Lower lobe of right lung (tissue), 2 donors: ENCODE data around the gene MACROD1. TPM values are rescaled to one million over a fixed set of nuclear protein-coding genes. Genes with fewer than 3 reads are reported as not detected.

ENCODE experiments used
- ATAC-seq, 2 donors: fragments of 200-7000 bp; cut with Tn5 transposase; one replicate each; pipeline ENCODE4 v1.9.1; 2020 to 2022; ENCODE audit warnings: mild to moderate bottlenecking in 2 of 2, moderate library complexity in 2 of 2
- DNase-seq: peaks from one replicate; pipeline ENCODE4 v3.0.0-alpha.2; 2020
- H3K27ac ChIP-seq: fragments of 200-600 bp; one replicate; pipeline ENCODE4 v1.8.0; 2022
- H3K27me3 ChIP-seq: fragments of 200-600 bp; one replicate; pipeline ENCODE4 v1.8.0; 2022; ENCODE audit warnings: low read depth
- H3K36me3 ChIP-seq: fragments of 200-600 bp; one replicate; pipeline ENCODE4 v1.8.0; 2022; ENCODE audit warnings: mild to moderate bottlenecking
- H3K4me1 ChIP-seq: fragments of 200-600 bp; one replicate; pipeline ENCODE4 v1.8.0; 2022
- H3K4me3 ChIP-seq: fragments of 200-600 bp; one replicate; pipeline ENCODE4 v1.8.0; 2022; ENCODE audit warnings: mild to moderate bottlenecking
- H3K9me3 ChIP-seq: fragments of 200-600 bp; one replicate; pipeline ENCODE4 v1.8.0; 2022
- intact Hi-C: fragments of 100-400 bp; cut with DNase I; formaldehyde crosslinking; loops from one replicate; pipeline ENCODE4 v1.11.0; 2022
- total RNA-seq: library from RNA; stranded (reverse); fragmentation: NEBNext Ultra II Directional; extraction: Animal tissue kit (Norgen Biotek cat#: 25700); gene quantifications from one replicate; pipeline ENCODE4 v1.2.1, GENCODE V29; 2021
- TF ChIP-seq, protein P1 (sequence below): fragments of 200-600 bp; IDR thresholded peaks from one replicate; pipeline ENCODE4 v1.8.0; 2022; ENCODE audit warnings: antibody characterized with exemption, mild to moderate bottlenecking
- donor health status: DM: no; HTN: yes; CAD: no; lungs with severe emphysema.

Gene MACROD1
- total RNA-seq, 1 donor from 2014 or later = 15.0 TPM

DNA sequence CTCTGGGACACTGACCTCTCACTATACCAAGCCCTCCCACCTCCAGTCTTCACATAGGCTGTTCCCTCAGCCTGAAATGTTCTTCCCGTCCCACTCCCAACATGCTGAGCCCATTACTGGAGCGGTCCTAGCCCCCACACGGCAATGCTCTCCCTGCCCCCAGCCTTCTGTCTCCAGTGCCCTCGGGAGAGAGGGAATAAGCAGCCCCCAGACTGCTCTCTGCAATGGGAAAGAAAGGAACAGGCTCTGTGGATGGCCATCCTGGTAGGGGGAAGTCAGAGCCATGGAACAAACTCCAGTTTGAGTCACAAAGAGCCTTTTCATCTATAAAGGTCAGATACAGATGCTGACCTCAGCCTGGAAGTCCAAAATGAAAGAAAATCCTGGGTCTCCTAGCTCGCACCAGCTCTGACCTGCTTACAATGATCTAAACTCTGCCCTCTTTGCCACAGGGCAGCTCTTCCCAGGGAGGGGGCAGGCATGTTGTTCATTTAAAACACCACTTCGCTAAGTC, 67.5 kb downstream of the MACROD1 start:
- ATAC-seq (no peak), DNase-seq (no peak)
- TF ChIP-seq, protein P1, sequence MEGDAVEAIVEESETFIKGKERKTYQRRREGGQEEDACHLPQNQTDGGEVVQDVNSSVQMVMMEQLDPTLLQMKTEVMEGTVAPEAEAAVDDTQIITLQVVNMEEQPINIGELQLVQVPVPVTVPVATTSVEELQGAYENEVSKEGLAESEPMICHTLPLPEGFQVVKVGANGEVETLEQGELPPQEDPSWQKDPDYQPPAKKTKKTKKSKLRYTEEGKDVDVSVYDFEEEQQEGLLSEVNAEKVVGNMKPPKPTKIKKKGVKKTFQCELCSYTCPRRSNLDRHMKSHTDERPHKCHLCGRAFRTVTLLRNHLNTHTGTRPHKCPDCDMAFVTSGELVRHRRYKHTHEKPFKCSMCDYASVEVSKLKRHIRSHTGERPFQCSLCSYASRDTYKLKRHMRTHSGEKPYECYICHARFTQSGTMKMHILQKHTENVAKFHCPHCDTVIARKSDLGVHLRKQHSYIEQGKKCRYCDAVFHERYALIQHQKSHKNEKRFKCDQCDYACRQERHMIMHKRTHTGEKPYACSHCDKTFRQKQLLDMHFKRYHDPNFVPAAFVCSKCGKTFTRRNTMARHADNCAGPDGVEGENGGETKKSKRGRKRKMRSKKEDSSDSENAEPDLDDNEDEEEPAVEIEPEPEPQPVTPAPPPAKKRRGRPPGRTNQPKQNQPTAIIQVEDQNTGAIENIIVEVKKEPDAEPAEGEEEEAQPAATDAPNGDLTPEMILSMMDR = no peak
- intact Hi-C loops = no loop called here
- Histone ChIP-seq H3K27me3 (no peaks in the 10 kb centered on the region), H3K4me3 (no peak overlapping the region), H3K27ac (no peak overlapping the region), H3K9me3 (no peaks in the 10 kb centered on the region), H3K36me3 (no peaks in the 10 kb centered on the region), H3K4me1 (peaks cover 23% of the 10 kb centered on the region)

- H3K9me3 ChIP-seq = no peaks in the 10 kb centered on the region
- intact Hi-C loops = no loop called here
- peaks cover 23% of the 10 kb centered on the region for H3K4me1 ChIP-seq
- H3K27me3 ChIP-seq = no peaks in the 10 kb centered on the region
- no peak overlapping the region for H3K4me3 ChIP-seq
- no peak overlapping the region for H3K27ac ChIP-seq
- H3K36me3 ChIP-seq = no peaks in the 10 kb centered on the region
- DNase-seq (no peak), ATAC-seq (no peak)
- TF ChIP-seq, protein P1 = no peak
Observed at GRCh38 chr11:64097468-64098317, 68.2 kb downstream of the MACROD1 start.

DNA sequence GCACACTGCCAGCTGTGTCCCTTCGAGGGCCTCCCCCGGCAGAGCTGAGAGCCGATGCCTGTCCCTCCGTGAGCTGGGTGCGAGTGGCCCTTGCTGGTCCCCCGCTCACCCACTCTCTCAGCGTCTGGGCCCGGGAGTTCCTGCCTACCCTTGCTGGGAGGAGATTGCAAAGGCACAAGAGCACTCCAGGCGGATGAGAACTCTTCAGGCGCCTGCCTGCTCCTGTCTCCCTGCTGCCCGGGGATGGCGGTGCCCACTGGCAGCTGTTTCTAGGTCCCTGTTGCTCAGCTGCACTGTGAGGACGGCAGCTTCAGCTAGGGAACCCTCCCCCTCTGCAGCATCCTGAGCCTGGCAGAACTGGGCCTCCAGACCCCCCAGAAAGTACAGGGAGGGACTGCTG, 69.1 kb downstream of the MACROD1 start:
- ATAC-seq = peak; percentile 68 to 88
- H3K4me1 ChIP-seq = peaks cover 23% of the 10 kb centered on the region
- H3K27ac ChIP-seq = no peak overlapping the region
- DNase-seq = peak; percentile 75
- no peaks in the 10 kb centered on the region for H3K27me3 ChIP-seq
- TF ChIP-seq, protein P1 = no peak
- no peak overlapping the region for H3K4me3 ChIP-seq
- no peaks in the 10 kb centered on the region for H3K9me3 ChIP-seq
- H3K36me3 ChIP-seq = no peaks in the 10 kb centered on the region
- intact Hi-C loops = no loop called here

DNA sequence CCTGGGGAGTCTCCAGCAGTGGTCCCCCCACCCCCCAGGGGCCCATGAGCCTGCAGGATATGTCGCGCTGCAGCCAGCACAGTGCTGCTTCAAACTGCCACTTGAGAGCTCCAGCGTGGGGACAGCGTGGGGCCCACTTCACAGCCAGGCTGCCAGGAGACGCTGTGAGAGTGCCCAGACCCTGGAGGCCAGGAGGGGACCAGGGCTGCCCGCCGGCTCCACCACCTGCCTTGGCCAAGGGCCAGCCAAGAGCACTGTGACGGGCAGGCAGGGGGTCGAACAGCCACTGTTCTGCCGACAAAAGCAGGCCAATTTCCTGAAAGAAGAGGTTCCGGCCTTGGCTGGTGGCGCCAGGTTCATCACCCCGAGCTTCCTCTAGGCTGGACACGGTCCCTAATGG, 70.0 kb downstream of the MACROD1 start:
- no peaks in the 10 kb centered on the region for H3K36me3 ChIP-seq
- ATAC-seq (peak in 1 of 2 donors; percentile 15), DNase-seq (no peak)
- no peak overlapping the region for H3K27ac ChIP-seq
- H3K4me1 ChIP-seq = peaks cover 23% of the 10 kb centered on the region
- H3K9me3 ChIP-seq = no peaks in the 10 kb centered on the region
- TF ChIP-seq, protein P1 = no peak
- no peaks in the 10 kb centered on the region for H3K27me3 ChIP-seq
- intact Hi-C loops = no loop called here
- H3K4me3 ChIP-seq = no peak overlapping the region

- no peaks in the 10 kb centered on the region for H3K36me3 ChIP-seq
- no peak overlapping the region for H3K4me3 ChIP-seq
- peaks cover 26% of the 10 kb centered on the region for H3K4me1 ChIP-seq
- intact Hi-C loops = no loop called here
- no peak overlapping the region for H3K27ac ChIP-seq
- no peaks in the 10 kb centered on the region for H3K27me3 ChIP-seq
- no peaks in the 10 kb centered on the region for H3K9me3 ChIP-seq
- ATAC-seq (no peak), DNase-seq (no peak)
- TF ChIP-seq, protein P1 = no peak
Observed at GRCh38 chr11:64095273-64095817, 70.6 kb downstream of the MACROD1 start.
